Fibroblast of skin of right biceps (primary cell): ENCODE data around the gene VGLL3.

Source experiments
- DNase-seq: peaks from one replicate; pipeline ENCODE4 v3.0.0-alpha.2; 2013

Gene VGLL3

GRCh38 chr3:86948822-86949221, 42.1 kb downstream of the VGLL3 start:
- DNase-seq, result peak; percentile 96

- DNase-seq, result no peak
Measured at GRCh38 chr3:86942206-86942605, 48.7 kb downstream of the VGLL3 start.

- DNase-seq, result peak; percentile 99
Measured at GRCh38 chr3:86938416-86939105, 52.4 kb downstream of the VGLL3 start.

- DNase-seq, result peak; percentile 99
Measured at GRCh38 chr3:86937306-86937791, 53.6 kb downstream of the VGLL3 start.

- no peak for DNase-seq
Measured at GRCh38 chr3:86934851-86935250, 56.1 kb downstream of the VGLL3 start.

GRCh38 chr3:86930831-86931230, 60.1 kb downstream of the VGLL3 start:
- DNase-seq, result peak; percentile 36

DNA sequence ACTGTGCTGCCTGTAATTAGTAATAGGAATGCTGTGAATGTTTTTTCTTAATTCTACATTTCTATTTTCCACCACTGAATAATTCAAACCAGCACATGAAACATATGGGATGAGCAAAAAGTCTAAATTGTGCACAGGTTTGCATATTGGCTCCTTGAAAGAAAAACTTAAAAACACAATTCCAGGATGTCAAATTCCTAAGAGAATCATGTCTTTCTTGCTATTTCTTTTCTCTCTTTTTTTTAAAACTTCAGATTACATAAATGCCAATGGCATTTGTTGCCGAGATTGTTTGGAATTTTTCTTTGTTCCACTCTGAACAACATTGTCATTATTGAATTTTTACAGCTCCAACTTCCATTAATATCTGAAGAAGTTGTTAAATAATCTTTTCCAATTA, 60.8 kb downstream of the VGLL3 start:
- DNase-seq, result peak; percentile 47

GRCh38 chr3:86929046-86929445, 61.9 kb downstream of the VGLL3 start:
- DNase-seq, result peak; percentile 76

GRCh38 chr3:86923071-86923491, 67.9 kb downstream of the VGLL3 start:
- DNase-seq, result peak; percentile 84

DNA sequence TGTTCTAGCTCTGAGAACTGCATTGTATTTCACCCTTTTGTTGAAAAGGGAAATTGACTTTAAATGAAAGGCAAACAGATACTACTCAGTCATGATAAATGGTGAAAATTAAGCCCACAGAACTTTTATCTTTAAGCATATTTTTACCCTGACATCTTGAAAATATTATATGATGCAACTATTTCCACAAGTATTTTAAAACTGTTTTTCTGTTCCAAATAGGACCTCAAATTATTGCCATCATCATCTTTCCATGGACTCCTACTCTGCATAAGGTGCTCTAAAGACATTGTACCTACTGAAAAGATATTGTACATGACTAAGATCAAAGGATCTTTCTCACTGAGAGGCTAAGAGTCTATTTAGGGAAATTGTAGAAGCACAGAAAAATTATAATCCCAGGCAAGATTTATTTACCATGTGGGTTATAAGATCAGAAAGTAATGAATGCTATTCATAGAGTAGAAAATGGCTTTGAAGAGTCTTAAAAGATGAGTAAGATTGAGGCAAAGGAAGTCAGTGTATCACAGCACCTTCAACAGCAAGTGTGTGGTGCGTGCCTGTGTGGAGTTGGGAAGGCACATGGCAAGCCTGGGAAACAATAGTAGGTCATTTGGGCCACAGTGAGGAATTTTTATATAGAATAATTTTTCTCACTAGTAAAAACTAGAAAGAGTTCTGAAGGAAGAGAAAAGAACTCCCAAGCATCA, 68.8 kb downstream of the VGLL3 start:
- DNase-seq, result peak; percentile 52

GRCh38 chr3:86914670-86915069, 76.3 kb downstream of the VGLL3 start:
- no peak for DNase-seq

GRCh38 chr3:86913160-86913559, 77.8 kb downstream of the VGLL3 start:
- no peak for DNase-seq

DNA sequence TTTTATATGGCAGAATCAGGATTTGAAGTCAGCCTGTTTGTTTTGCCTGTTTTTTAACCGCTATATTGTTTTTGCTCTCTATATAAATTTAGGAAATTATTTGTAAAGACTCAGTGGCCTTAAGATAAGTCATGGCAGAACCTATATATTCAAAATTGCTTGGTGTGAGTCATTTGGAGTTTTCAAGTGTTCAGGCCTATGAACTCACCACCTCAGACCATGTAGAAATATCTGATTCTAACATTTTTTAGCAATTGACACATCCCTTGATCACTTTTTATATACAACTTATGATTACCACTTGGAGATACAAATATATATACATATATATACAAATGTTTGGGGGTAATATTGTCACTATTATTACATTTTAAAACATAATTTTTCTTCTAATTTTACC, 95.7 kb downstream of the VGLL3 start:
- peak; percentile 50 for DNase-seq

DNA sequence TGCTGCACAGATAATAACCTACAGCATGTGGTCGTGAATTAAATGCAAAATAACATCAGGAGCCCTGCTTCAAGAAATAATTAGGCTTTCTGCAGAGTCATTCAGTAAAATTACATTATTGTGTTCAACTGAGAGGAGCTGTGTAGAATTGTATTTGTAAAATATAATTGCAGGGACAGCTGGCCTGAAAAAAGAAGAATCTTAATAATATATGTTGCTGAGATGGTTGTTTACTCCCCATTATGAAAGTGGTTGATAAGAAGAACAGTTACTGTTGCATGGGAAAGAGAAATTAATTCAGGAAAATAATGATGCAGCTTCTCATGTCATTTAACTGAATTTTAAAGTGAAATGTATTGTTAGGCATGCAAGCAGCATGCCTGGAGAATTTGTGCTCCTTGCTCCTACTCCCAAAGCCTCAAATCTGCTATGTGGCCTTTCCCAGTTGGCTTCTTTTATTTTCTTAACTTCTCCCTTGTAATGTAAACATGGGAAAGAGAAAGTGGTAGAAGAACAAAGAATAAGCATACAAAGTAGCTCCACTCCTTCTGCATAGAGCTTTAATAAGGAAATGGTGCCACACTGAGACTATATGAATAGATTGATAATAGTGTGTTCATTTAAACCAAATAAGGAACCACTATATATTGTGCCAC, 100.1 kb downstream of the VGLL3 start:
- no peak for DNase-seq
